ENCODE data around the gene CLTCL1. TPM values are rescaled to one million over a fixed set of nuclear protein-coding genes. Genes with fewer than 3 reads are reported as not detected.

CLTCL1 gene
- total RNA-seq, 4 donors from 2014 or later = 3.8 to 8.6 (median 5.6) TPM

GRCh38 chr22:19177164-19178064, 114.1 kb downstream of the CLTCL1 start:
- Histone ChIP-seq H3K4me1 (peaks cover 24 to 46% (median 41%) of the 10 kb centered on the region in 4 donors), H3K4me3 (peak overlapping the region; percentile 87 to 92 (median 88)), H3K27me3 (no peaks in the 10 kb centered on the region), H3K27ac (peak overlapping the region; percentile 94 to 97 (median 96)), H3K9me3 (no peaks in the 10 kb centered on the region), H3K36me3 (no peaks in the 10 kb centered on the region)
- 37 to 69% methylated on average over 2 to 37 of the region's 55 CpGs for WGBS, 2 donors (ENCODE audit: low coverage in 1 of 2)
- intact Hi-C loops (cut with DNase I; ENCODE audit: low total_unique reads) (no loop called here), in situ Hi-C loops (cut with MboI; ENCODE audit: low pct_ligation_motif_present in 1 of 4, low pct_unique_long_range_greater_than_20kb in 1 of 4, low sequenced_read_pairs in 3 of 4) (loop anchor here in 1 of 4 donors (25.0 kb wide), 1 partner anchor 460 kb away; no protein-coding TSS in a partner anchor)
- TF ChIP-seq POLR2A (IDR thresholded peaks at IDR 0.05) (no peak), CTCF (IDR thresholded peaks at IDR 0.05) (no peak), EP300 (IDR thresholded peaks at IDR 0.05; ENCODE audit: low read depth) (no peak), POLR2AphosphoS5 (IDR thresholded peaks at IDR 0.05) (no peak)
- no peak for DNase-seq

GRCh38 chr22:19176732-19177131, 114.8 kb downstream of the CLTCL1 start:
- peak overlapping the region in 2 of 4 donors; percentile 96 to 97 for H3K27ac ChIP-seq
- intact Hi-C loops (cut with DNase I; ENCODE audit: low total_unique reads) (no loop called here), in situ Hi-C loops (cut with MboI; ENCODE audit: low pct_ligation_motif_present in 1 of 4, low pct_unique_long_range_greater_than_20kb in 1 of 4, low sequenced_read_pairs in 3 of 4) (loop anchor here in 1 of 4 donors (25.0 kb wide), 1 partner anchor 461 kb away; no protein-coding TSS in a partner anchor)
- H3K9me3 ChIP-seq = no peaks in the 10 kb centered on the region
- H3K4me3 ChIP-seq = no peak overlapping the region
- no peaks in the 10 kb centered on the region for H3K36me3 ChIP-seq
- no peak for DNase-seq
- 77% methylated on average over 7 of the region's 12 CpGs; no CpG with 5 or more reads in 1 of the 2 donors for WGBS, 2 donors (ENCODE audit: low coverage in 1 of 2)
- TF ChIP-seq POLR2AphosphoS5 (IDR thresholded peaks at IDR 0.05) (no peak), POLR2A (IDR thresholded peaks at IDR 0.05) (no peak)
- no peaks in the 10 kb centered on the region for H3K27me3 ChIP-seq
- peaks cover 27 to 51% (median 46%) of the 10 kb centered on the region in 4 donors for H3K4me1 ChIP-seq

GRCh38 chr22:19176175-19176643, 115.3 kb downstream of the CLTCL1 start:
- WGBS, 2 donors (ENCODE audit: low coverage in 1 of 2) = 67% methylated on average over 12 of the region's 12 CpGs; no CpG with 5 or more reads in 1 of the 2 donors
- Histone ChIP-seq H3K9me3 (no peaks in the 10 kb centered on the region), H3K4me1 (peaks cover 27 to 51% (median 46%) of the 10 kb centered on the region in 4 donors), H3K27ac (no peak overlapping the region), H3K4me3 (no peak overlapping the region), H3K36me3 (no peaks in the 10 kb centered on the region), H3K27me3 (no peaks in the 10 kb centered on the region)
- in situ Hi-C loops (cut with MboI; ENCODE audit: low pct_ligation_motif_present in 1 of 4, low pct_unique_long_range_greater_than_20kb in 1 of 4, low sequenced_read_pairs in 3 of 4) = loop anchor here in 1 of 4 donors (25.0 kb wide), 1 partner anchor 461 kb away; no protein-coding TSS in a partner anchor
- no peak for DNase-seq
- intact Hi-C loops (cut with DNase I; ENCODE audit: low total_unique reads) = no loop called here
- TF ChIP-seq CTCF (IDR thresholded peaks at IDR 0.05) (no peak), EP300 (IDR thresholded peaks at IDR 0.05; ENCODE audit: low read depth) (no peak), POLR2AphosphoS5 (IDR thresholded peaks at IDR 0.05) (no peak), POLR2A (IDR thresholded peaks at IDR 0.05) (no peak)

- H3K9me3 ChIP-seq = no peaks in the 10 kb centered on the region
- no peak for TF ChIP-seq POLR2AphosphoS5 (IDR thresholded peaks at IDR 0.05)
- no peak for TF ChIP-seq CTCF (IDR thresholded peaks at IDR 0.05)
- no peaks in the 10 kb centered on the region for H3K36me3 ChIP-seq
- in situ Hi-C loops (cut with MboI; ENCODE audit: low pct_ligation_motif_present in 1 of 4, low pct_unique_long_range_greater_than_20kb in 1 of 4, low sequenced_read_pairs in 3 of 4) = loop anchor here in 1 of 4 donors (25.0 kb wide), 1 partner anchor 462 kb away; no protein-coding TSS in a partner anchor
- 85% methylated on average over 16 of the region's 21 CpGs; no CpG with 5 or more reads in 1 of the 2 donors for WGBS, 2 donors (ENCODE audit: low coverage in 1 of 2)
- intact Hi-C loops (cut with DNase I; ENCODE audit: low total_unique reads) = no loop called here
- no peak overlapping the region for H3K27ac ChIP-seq
- DNase-seq = no peak
- no peak overlapping the region for H3K4me3 ChIP-seq
- H3K27me3 ChIP-seq = no peaks in the 10 kb centered on the region
- peaks cover 27 to 54% (median 49%) of the 10 kb centered on the region in 4 donors for H3K4me1 ChIP-seq
Observed at GRCh38 chr22:19175602-19176174, 115.8 kb downstream of the CLTCL1 start.
